HCT116 (cell line): ENCODE results near the gene SLC6A11.

Experiments used
- ELF1 ChIP-seq: IDR thresholded peaks from 2 replicates; pipeline ENCODE4 v1.6.1; 2012; ENCODE audit warnings: low read depth, borderline replicate concordance
- EZH2 ChIP-seq: fragments of 200-600 bp; sonication (generic); IDR thresholded peaks from 2 replicates; pipeline ENCODE4 v1.6.1; 2017; ENCODE audit warnings: antibody characterized with exemption, mixed run types
- EZH2phosphoT487 ChIP-seq: fragments of 200-600 bp; IDR thresholded peaks from 2 replicates; pipeline ENCODE4 v1.6.1; 2018; ENCODE audit warnings: antibody characterized with exemption, borderline replicate concordance
- JUND ChIP-seq: IDR thresholded peaks from 2 replicates; pipeline ENCODE4 v1.6.1; 2012
- POLR2A ChIP-seq: IDR thresholded peaks from 2 replicates; pipeline ENCODE4 v1.7.0; 2011; ENCODE audit warnings: borderline replicate concordance; ENCODE audit not compliant: insufficient read depth, insufficient read length; ENCODE audit errors: extremely low read depth
- POLR2AphosphoS5 ChIP-seq: IDR thresholded peaks from 2 replicates; pipeline ENCODE4 v1.6.1; 2011; ENCODE audit warnings: mild to moderate bottlenecking, low read depth, low read length, moderate library complexity
- SIN3A ChIP-seq: IDR thresholded peaks from 2 replicates; pipeline ENCODE4 v1.6.1; 2012; ENCODE audit warnings: low read depth
- SP1 ChIP-seq: IDR thresholded peaks from 2 replicates; pipeline ENCODE4 v1.6.1; 2012; ENCODE audit warnings: low read depth
- YY1 ChIP-seq: IDR thresholded peaks from 2 replicates; pipeline ENCODE4 v1.6.1; 2011; ENCODE audit warnings: low read length, low read depth, moderate library complexity, mild to moderate bottlenecking; ENCODE audit not compliant: insufficient replicate concordance; ENCODE audit errors: extremely low read depth
- ZFX ChIP-seq: fragments of 450-650 bp; IDR thresholded peaks from 2 replicates; pipeline ENCODE4 v1.6.1; 2017
- TF ChIP-seq, protein P1 (sequence below), 3 experiments: fragments of 200-600 bp in 1 of 3; sonication (generic) in 1 of 3; IDR thresholded peaks in 2 of 3; conservative IDR thresholded peaks in 1 of 3; 2 replicates each; pipeline ENCODE4 v1.5.1; 2012 to 2017; ENCODE audit warnings: low read depth in 2 of 3, low read length in 2 of 3, antibody characterized with exemption in 1 of 3, borderline replicate concordance in 1 of 3, control low read depth in 1 of 3, mild to moderate bottlenecking in 1 of 3, mixed read lengths in 1 of 3, mixed run types in 1 of 3, moderate library complexity in 1 of 3; ENCODE audit not compliant: insufficient read depth in 1 of 3
- TF ChIP-seq, protein P2 (sequence below): IDR thresholded peaks from 2 replicates; pipeline ENCODE4 v1.6.1; 2012; ENCODE audit warnings: low read depth
- TF ChIP-seq, protein P3 (sequence below): IDR thresholded peaks from 2 replicates; pipeline ENCODE4 v1.6.1; 2011; ENCODE audit warnings: mild to moderate bottlenecking, low read length, moderate library complexity; ENCODE audit not compliant: insufficient replicate concordance; ENCODE audit errors: extremely low read depth
- TF ChIP-seq, protein P4 (sequence below): IDR thresholded peaks from 2 replicates; pipeline ENCODE4 v1.6.1; 2012

DNA sequence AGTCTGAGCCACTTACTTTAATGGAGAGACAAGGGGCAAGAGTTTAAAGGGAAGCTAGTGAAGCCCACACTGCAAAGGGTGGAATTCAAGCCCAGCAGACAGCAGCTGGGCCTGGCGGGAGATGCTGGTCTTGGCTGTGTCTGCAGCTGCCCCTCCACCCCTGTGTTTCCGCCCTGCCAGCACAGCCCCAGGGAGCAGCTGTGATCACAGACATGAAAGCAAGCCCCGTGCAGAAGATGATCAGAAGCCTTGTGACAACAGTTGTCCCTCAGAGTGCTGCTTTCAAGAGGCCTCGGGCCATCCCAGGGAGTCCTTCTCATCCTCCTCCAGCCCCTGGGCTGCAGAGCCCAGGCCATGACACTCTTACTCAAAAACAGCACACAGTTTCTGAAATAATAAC, 152.4 kb downstream of the SLC6A11 start:
- TF ChIP-seq POLR2A (no peak), ZFX (no peak), POLR2AphosphoS5 (no peak), EZH2phosphoT487 (no peak), ELF1 (no peak), YY1 (no peak), JUND (no peak), SP1 (no peak), SIN3A (no peak), EZH2 (no peak)
- TF ChIP-seq, protein P1, sequence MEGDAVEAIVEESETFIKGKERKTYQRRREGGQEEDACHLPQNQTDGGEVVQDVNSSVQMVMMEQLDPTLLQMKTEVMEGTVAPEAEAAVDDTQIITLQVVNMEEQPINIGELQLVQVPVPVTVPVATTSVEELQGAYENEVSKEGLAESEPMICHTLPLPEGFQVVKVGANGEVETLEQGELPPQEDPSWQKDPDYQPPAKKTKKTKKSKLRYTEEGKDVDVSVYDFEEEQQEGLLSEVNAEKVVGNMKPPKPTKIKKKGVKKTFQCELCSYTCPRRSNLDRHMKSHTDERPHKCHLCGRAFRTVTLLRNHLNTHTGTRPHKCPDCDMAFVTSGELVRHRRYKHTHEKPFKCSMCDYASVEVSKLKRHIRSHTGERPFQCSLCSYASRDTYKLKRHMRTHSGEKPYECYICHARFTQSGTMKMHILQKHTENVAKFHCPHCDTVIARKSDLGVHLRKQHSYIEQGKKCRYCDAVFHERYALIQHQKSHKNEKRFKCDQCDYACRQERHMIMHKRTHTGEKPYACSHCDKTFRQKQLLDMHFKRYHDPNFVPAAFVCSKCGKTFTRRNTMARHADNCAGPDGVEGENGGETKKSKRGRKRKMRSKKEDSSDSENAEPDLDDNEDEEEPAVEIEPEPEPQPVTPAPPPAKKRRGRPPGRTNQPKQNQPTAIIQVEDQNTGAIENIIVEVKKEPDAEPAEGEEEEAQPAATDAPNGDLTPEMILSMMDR (IDR thresholded peaks at IDR 0.05 in 2 of 3, conservative IDR thresholded peaks at IDR 0.05 in 1 of 3; ENCODE audit: borderline replicate concordance in 1 of 3, insufficient read depth in 1 of 3, low read depth in 2 of 3, low read length in 2 of 3) = no peak
- TF ChIP-seq, protein P2, sequence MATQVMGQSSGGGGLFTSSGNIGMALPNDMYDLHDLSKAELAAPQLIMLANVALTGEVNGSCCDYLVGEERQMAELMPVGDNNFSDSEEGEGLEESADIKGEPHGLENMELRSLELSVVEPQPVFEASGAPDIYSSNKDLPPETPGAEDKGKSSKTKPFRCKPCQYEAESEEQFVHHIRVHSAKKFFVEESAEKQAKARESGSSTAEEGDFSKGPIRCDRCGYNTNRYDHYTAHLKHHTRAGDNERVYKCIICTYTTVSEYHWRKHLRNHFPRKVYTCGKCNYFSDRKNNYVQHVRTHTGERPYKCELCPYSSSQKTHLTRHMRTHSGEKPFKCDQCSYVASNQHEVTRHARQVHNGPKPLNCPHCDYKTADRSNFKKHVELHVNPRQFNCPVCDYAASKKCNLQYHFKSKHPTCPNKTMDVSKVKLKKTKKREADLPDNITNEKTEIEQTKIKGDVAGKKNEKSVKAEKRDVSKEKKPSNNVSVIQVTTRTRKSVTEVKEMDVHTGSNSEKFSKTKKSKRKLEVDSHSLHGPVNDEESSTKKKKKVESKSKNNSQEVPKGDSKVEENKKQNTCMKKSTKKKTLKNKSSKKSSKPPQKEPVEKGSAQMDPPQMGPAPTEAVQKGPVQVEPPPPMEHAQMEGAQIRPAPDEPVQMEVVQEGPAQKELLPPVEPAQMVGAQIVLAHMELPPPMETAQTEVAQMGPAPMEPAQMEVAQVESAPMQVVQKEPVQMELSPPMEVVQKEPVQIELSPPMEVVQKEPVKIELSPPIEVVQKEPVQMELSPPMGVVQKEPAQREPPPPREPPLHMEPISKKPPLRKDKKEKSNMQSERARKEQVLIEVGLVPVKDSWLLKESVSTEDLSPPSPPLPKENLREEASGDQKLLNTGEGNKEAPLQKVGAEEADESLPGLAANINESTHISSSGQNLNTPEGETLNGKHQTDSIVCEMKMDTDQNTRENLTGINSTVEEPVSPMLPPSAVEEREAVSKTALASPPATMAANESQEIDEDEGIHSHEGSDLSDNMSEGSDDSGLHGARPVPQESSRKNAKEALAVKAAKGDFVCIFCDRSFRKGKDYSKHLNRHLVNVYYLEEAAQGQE = no peak
- TF ChIP-seq, protein P3, sequence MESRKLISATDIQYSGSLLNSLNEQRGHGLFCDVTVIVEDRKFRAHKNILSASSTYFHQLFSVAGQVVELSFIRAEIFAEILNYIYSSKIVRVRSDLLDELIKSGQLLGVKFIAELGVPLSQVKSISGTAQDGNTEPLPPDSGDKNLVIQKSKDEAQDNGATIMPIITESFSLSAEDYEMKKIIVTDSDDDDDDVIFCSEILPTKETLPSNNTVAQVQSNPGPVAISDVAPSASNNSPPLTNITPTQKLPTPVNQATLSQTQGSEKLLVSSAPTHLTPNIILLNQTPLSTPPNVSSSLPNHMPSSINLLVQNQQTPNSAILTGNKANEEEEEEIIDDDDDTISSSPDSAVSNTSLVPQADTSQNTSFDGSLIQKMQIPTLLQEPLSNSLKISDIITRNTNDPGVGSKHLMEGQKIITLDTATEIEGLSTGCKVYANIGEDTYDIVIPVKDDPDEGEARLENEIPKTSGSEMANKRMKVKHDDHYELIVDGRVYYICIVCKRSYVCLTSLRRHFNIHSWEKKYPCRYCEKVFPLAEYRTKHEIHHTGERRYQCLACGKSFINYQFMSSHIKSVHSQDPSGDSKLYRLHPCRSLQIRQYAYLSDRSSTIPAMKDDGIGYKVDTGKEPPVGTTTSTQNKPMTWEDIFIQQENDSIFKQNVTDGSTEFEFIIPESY = no peak
- TF ChIP-seq, protein P4, sequence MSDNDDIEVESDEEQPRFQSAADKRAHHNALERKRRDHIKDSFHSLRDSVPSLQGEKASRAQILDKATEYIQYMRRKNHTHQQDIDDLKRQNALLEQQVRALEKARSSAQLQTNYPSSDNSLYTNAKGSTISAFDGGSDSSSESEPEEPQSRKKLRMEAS = no peak
